ENCODE results near the gene CARMIL1. TPM values are rescaled to one million over a fixed set of nuclear protein-coding genes. Genes with fewer than 3 reads are reported as not detected.

CARMIL1 gene
- total RNA-seq, 1 donor from 2014 or later = 0.77 TPM

GRCh38 chr6:25649611-25650010, 370.4 kb downstream of the CARMIL1 start:
- no peak for DNase-seq (ENCODE audit: low read depth in 2 of 2)

- DNase-seq (ENCODE audit: low read depth in 2 of 2) = peak; percentile 16 to 57
Measured at GRCh38 chr6:25652007-25652515, 372.9 kb downstream of the CARMIL1 start, which contains the start of gene SCGN. TSS of gene SCGN (plus strand) at chr6:25652215. CDS start at chr6:25652404, 189 bp downstream.

DNA sequence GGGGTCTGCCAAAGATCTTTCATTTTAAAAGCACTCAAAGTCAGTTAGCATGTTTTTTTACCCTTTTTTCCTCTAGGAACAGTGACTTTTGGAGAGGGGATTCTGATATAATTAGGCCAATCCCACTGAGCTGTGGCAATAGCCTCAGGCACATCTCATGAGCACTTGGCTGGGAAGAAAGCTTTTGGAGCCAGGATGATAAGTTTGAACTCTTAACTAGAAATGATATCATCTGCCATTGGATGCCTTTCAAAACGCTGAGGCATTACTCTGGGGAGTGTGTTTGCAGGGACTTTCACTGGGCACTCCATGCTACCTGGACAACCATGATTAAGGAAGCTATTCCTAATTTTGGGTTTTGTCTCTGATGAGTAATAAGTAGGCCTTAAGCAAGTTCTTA, 376.5 kb downstream of the CARMIL1 start:
- no peak for DNase-seq (ENCODE audit: low read depth in 2 of 2)

DNA sequence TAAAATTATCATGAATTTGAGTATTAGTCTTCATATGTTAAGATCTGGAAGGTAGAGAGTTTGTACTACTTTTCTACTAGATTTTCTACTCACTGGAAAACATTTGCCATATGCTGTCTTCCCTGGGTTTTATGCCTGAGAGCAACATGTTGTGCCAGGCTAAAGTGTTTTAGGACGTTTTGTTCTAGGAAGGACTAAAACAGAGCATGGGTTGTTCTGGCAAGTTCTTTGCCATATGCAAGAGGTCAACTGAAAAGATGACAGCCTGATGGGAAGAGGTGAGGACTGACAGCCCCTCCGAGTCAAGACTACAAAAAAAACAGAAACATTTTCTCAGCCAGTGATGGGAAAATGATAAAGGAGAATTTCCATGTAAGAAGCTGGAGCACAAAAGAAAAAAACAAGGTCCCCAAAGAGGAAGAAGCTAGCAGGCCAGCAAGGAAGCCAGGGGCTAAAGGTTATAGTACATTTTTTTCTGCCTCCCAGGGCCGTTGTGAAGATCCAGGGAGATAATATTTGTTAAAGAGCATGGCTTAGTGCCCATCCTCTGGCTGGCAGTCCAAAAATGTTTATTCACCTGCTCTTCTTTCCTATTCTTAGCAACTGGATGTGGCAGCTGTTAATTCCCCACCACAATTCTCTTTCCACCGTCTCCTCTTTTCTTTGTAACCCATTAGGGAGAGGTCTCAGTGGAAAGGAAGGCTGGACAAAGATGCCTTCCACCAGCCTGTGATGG, 380.6 kb downstream of the CARMIL1 start:
- no peak for DNase-seq (ENCODE audit: low read depth in 2 of 2)

- DNase-seq (ENCODE audit: low read depth in 2 of 2) = peak in 1 of 2 donors; percentile 13
Measured at GRCh38 chr6:25660512-25660911, 381.3 kb downstream of the CARMIL1 start.

- no peak for DNase-seq (ENCODE audit: low read depth in 2 of 2)
Measured at GRCh38 chr6:25661129-25661779, 382.1 kb downstream of the CARMIL1 start.

- no peak for DNase-seq (ENCODE audit: low read depth in 2 of 2)
Measured at GRCh38 chr6:25665455-25665854, 386.3 kb downstream of the CARMIL1 start.

DNA sequence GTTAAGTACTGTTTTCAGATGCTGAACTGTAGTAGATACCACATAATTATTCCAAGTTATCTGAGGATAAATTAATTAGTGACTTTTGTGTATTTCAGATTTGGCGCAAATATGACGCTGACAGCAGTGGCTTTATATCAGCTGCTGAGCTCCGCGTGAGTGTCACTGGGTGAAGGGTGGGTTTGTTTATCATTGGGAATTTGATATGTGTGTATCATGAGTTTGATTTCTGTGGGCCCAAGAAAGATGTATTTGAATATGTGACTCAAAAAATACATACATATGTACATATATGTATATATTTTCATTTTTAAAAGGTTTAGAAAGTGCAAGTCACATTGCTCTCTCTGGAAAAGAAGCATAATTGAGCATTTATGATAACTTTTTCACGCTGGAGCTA, 390.2 kb downstream of the CARMIL1 start:
- no peak for DNase-seq (ENCODE audit: low read depth in 2 of 2)

All from dermis microvascular lymphatic vessel endothelial cell (primary cell).